Karpas-422 (cell line): Measurements from ENCODE around the gene SOX5. TPM values are rescaled to one million over a fixed set of nuclear protein-coding genes. Genes with fewer than 3 reads are reported as not detected.
"Not testable (repeated sequence)": the region's sequence is repeated elsewhere in the genome, so short reads cannot be mapped to it uniquely, and the experiment has no call there.

Experiments
- DNase-seq: peaks from one replicate; pipeline ENCODE4 v3.0.0-alpha.2; 2015
- H2AFZ ChIP-seq: fragments of 200-600 bp; sonication (generic); 2 replicates; pipeline ENCODE4 v1.6.1; 2014; ENCODE audit warnings: antibody characterized with exemption, low read length, mixed read lengths
- H3K27ac ChIP-seq: fragments of 200-600 bp; sonication (generic); 2 replicates; pipeline ENCODE4 v1.5.1; 2014; ENCODE audit warnings: mild to moderate bottlenecking, low read length, moderate library complexity
- H3K27me3 ChIP-seq: fragments of 200-600 bp; sonication (generic); 2 replicates; pipeline ENCODE4 v1.6.1; 2014; ENCODE audit warnings: low read length, mixed read lengths
- H3K36me3 ChIP-seq: fragments of 200-600 bp; sonication (generic); 2 replicates; pipeline ENCODE4 v1.6.1; 2014; ENCODE audit warnings: low read length, mixed read lengths; ENCODE audit not compliant: insufficient read depth
- H3K4me1 ChIP-seq: fragments of 200-600 bp; sonication (generic); 2 replicates; pipeline ENCODE4 v1.6.1; 2014; ENCODE audit warnings: mild to moderate bottlenecking, low read length, mixed read lengths
- H3K4me2 ChIP-seq: fragments of 200-600 bp; sonication (generic); 2 replicates; pipeline ENCODE4 v1.6.1; 2014; ENCODE audit warnings: low read length, low read depth, mild to moderate bottlenecking; ENCODE audit not compliant: poor library complexity, severe bottlenecking
- H3K4me3 ChIP-seq: fragments of 200-600 bp; sonication (generic); 2 replicates; pipeline ENCODE4 v1.5.1; 2014; ENCODE audit warnings: mild to moderate bottlenecking, antibody characterized with exemption, low read length, mixed read lengths
- H3K79me2 ChIP-seq: fragments of 200-600 bp; sonication (generic); 2 replicates; pipeline ENCODE4 v1.6.1; 2014; ENCODE audit warnings: mild to moderate bottlenecking, low read length, mixed read lengths
- H3K9ac ChIP-seq: fragments of 200-600 bp; sonication (generic); 2 replicates; pipeline ENCODE4 v1.6.0; 2014; ENCODE audit warnings: low read length
- H3K9me2 ChIP-seq: fragments of 200-600 bp; sonication (generic), shearing (Covaris generic); replicated peaks from 2 replicates; pipeline ENCODE4 v1.6.0; 2014; ENCODE audit warnings: mild to moderate bottlenecking, low read length, moderate library complexity; ENCODE audit not compliant: insufficient read depth
- H3K9me3 ChIP-seq: fragments of 300-700, 200-600 bp; sonication (generic); 2 replicates; pipeline ENCODE4 v1.6.1; 2014; ENCODE audit warnings: low read length, mixed read lengths
- H4K20me1 ChIP-seq: fragments of 200-600 bp; sonication (generic); 2 replicates; pipeline ENCODE4 v1.6.1; 2014; ENCODE audit warnings: mild to moderate bottlenecking, antibody characterized with exemption, low read length, low read depth; ENCODE audit not compliant: insufficient read depth
- total RNA-seq: library from RNA; depleted of rRNA; stranded (reverse); fragments of >200 nt; shearing (Covaris generic); gene quantifications from 2 replicates; pipeline ENCODE4 v1.2.3, GENCODE V29; 2014; ENCODE audit warnings: low replicate concordance

The SOX5 gene
- total RNA-seq, 1 experiment from 2014 or later, result 30.5 TPM

- H3K9me2 ChIP-seq, result no peaks in the 10 kb centered on the region
- no peaks in the 10 kb centered on the region for H3K9me3 ChIP-seq
- H3K9ac ChIP-seq, result no peak overlapping the region
- no peak overlapping the region for H3K4me3 ChIP-seq
- H3K4me2 ChIP-seq, result no peak overlapping the region
- no peak for DNase-seq
- no peaks in the 10 kb centered on the region for H3K79me2 ChIP-seq
- H3K27me3 ChIP-seq, result no peaks in the 10 kb centered on the region
- H4K20me1 ChIP-seq, result no peaks in the 10 kb centered on the region
- H3K36me3 ChIP-seq, result no peaks in the 10 kb centered on the region
- H2AFZ ChIP-seq, result no peak overlapping the region
- H3K27ac ChIP-seq, result no peak overlapping the region
- H3K4me1 ChIP-seq, result no peaks in the 10 kb centered on the region
These were observed 218.0 kb downstream of the SOX5 start for GRCh38 chr12:23731493-23731892.

GRCh38 chr12:23731035-23731434 lies 218.4 kb downstream of the SOX5 start:
- H3K4me2 ChIP-seq, result no peak overlapping the region
- H3K27me3 ChIP-seq, result no peaks in the 10 kb centered on the region
- no peaks in the 10 kb centered on the region for H3K9me2 ChIP-seq
- no peak overlapping the region for H3K9ac ChIP-seq
- no peak for DNase-seq
- H3K4me1 ChIP-seq, result no peaks in the 10 kb centered on the region
- no peak overlapping the region for H2AFZ ChIP-seq
- no peaks in the 10 kb centered on the region for H3K79me2 ChIP-seq
- no peak overlapping the region for H3K4me3 ChIP-seq
- no peaks in the 10 kb centered on the region for H4K20me1 ChIP-seq
- no peaks in the 10 kb centered on the region for H3K36me3 ChIP-seq
- no peaks in the 10 kb centered on the region for H3K9me3 ChIP-seq
- H3K27ac ChIP-seq, result no peak overlapping the region

- Histone ChIP-seq H4K20me1 (no peaks in the 10 kb centered on the region), H3K36me3 (no peaks in the 10 kb centered on the region), H3K9me2 (no peaks in the 10 kb centered on the region), H3K9me3 (no peaks in the 10 kb centered on the region), H3K79me2 (no peaks in the 10 kb centered on the region), H3K9ac (no peak overlapping the region), H2AFZ (no peak overlapping the region), H3K4me2 (no peak overlapping the region), H3K4me1 (no peaks in the 10 kb centered on the region), H3K27ac (no peak overlapping the region), H3K4me3 (no peak overlapping the region), H3K27me3 (no peaks in the 10 kb centered on the region)
- no peak for DNase-seq
These were observed 220.1 kb downstream of the SOX5 start for GRCh38 chr12:23729359-23729758.

GRCh38 chr12:23726646-23727045 lies 222.8 kb downstream of the SOX5 start:
- Histone ChIP-seq H3K4me3 (no peak overlapping the region), H3K36me3 (no peaks in the 10 kb centered on the region), H4K20me1 (no peaks in the 10 kb centered on the region), H3K9ac (no peak overlapping the region), H2AFZ (no peak overlapping the region), H3K79me2 (no peaks in the 10 kb centered on the region), H3K27ac (no peak overlapping the region), H3K4me2 (no peak overlapping the region), H3K27me3 (no peaks in the 10 kb centered on the region), H3K4me1 (no peaks in the 10 kb centered on the region), H3K9me3 (no peaks in the 10 kb centered on the region), H3K9me2 (no peaks in the 10 kb centered on the region)
- DNase-seq, result no peak

GRCh38 chr12:23722655-23723054 lies 226.8 kb downstream of the SOX5 start:
- no peak overlapping the region for H3K9ac ChIP-seq

GRCh38 chr12:23721268-23721667 lies 228.2 kb downstream of the SOX5 start:
- Histone ChIP-seq H3K79me2 (no peaks in the 10 kb centered on the region), H2AFZ (no peak overlapping the region), H3K4me2 (no peak overlapping the region), H4K20me1 (no peaks in the 10 kb centered on the region), H3K4me1 (no peaks in the 10 kb centered on the region), H3K9me2 (no peaks in the 10 kb centered on the region), H3K27ac (no peak overlapping the region), H3K27me3 (no peaks in the 10 kb centered on the region), H3K9me3 (no peaks in the 10 kb centered on the region), H3K4me3 (no peak overlapping the region), H3K9ac (no peak overlapping the region), H3K36me3 (no peaks in the 10 kb centered on the region)
- DNase-seq, result no peak

More at GRCh38 chr12:23722655-23723054, 226.8 kb downstream of the SOX5 start:
- Histone ChIP-seq H3K9me2 (no peaks in the 10 kb centered on the region), H3K4me3 (no peak overlapping the region), H3K36me3 (no peaks in the 10 kb centered on the region), H3K9me3 (no peaks in the 10 kb centered on the region), H4K20me1 (no peaks in the 10 kb centered on the region), H3K4me1 (no peaks in the 10 kb centered on the region), H3K27ac (no peak overlapping the region), H3K4me2 (no peak overlapping the region), H2AFZ (no peak overlapping the region), H3K79me2 (no peaks in the 10 kb centered on the region), H3K27me3 (no peaks in the 10 kb centered on the region)
- DNase-seq, result no peak

- Histone ChIP-seq H3K9me3 (no peaks in the 10 kb centered on the region), H3K4me3 (no peak overlapping the region), H3K27me3 (no peaks in the 10 kb centered on the region), H3K36me3 (no peaks in the 10 kb centered on the region), H2AFZ (no peak overlapping the region), H3K9ac (no peak overlapping the region), H3K4me2 (no peak overlapping the region), H3K79me2 (no peaks in the 10 kb centered on the region), H3K27ac (no peak overlapping the region), H3K9me2 (no peaks in the 10 kb centered on the region), H4K20me1 (no peaks in the 10 kb centered on the region), H3K4me1 (no peaks in the 10 kb centered on the region)
- DNase-seq, result no peak
These were observed 230.0 kb downstream of the SOX5 start for GRCh38 chr12:23719493-23719892.

GRCh38 chr12:23710361-23710760 lies 239.1 kb downstream of the SOX5 start:
- H3K4me2 ChIP-seq, H3K4me1 ChIP-seq, H3K9me3 ChIP-seq, H2AFZ ChIP-seq, H3K4me3 ChIP-seq, DNase-seq, H3K36me3 ChIP-seq, H3K9ac ChIP-seq, H3K27ac ChIP-seq, H3K9me2 ChIP-seq, H4K20me1 ChIP-seq, H3K79me2 ChIP-seq, H3K27me3 ChIP-seq: not testable (repeated sequence)
